GM23338 (cell line): ENCODE results near the gene SLC29A4. TPM values are rescaled to one million over a fixed set of nuclear protein-coding genes. Genes with fewer than 3 reads are reported as not detected.
"Not testable (repeated sequence)": the region's sequence is repeated elsewhere in the genome, so short reads cannot be mapped to it uniquely, and the experiment has no call there.

ENCODE experiments used
- ATAC-seq: fragments of 200-7000 bp; cut with Tn5 transposase; 3 replicates; pipeline ENCODE4 v1.9.1; 2020
- DNase-seq: peaks from one replicate; pipeline ENCODE4 v3.0.0-alpha.2; 2015; ENCODE audit warnings: low spot score
- H2AFZ ChIP-seq: fragments of 200-600 bp; sonication (generic); 2 replicates; pipeline ENCODE4 v1.8.0; 2016; ENCODE audit warnings: antibody characterized with exemption, mild to moderate bottlenecking, moderate library complexity
- H3F3A ChIP-seq: fragments of 200-600 bp; sonication (generic); replicated peaks from 2 replicates; pipeline ENCODE4 v1.8.0; 2017; ENCODE audit warnings: antibody characterized with exemption, mixed run types, low read depth
- H3K27ac ChIP-seq: fragments of 200-600 bp; sonication (generic); 2 replicates; pipeline ENCODE4 v1.6.1; 2016; ENCODE audit warnings: low read depth
- H3K27me3 ChIP-seq: fragments of 200-600 bp; sonication (generic); 2 replicates; pipeline ENCODE4 v1.8.0; 2016; ENCODE audit warnings: mild to moderate bottlenecking, mixed run types, moderate library complexity; ENCODE audit not compliant: insufficient read depth
- H3K36me3 ChIP-seq: fragments of 200-600 bp; sonication (generic); 2 replicates; pipeline ENCODE4 v1.8.0; 2016; ENCODE audit warnings: mild to moderate bottlenecking; ENCODE audit not compliant: insufficient read depth
- H3K4me1 ChIP-seq: fragments of 200-600 bp; sonication (generic); 2 replicates; pipeline ENCODE4 v1.8.0; 2016; ENCODE audit warnings: mild to moderate bottlenecking, moderate library complexity; ENCODE audit not compliant: insufficient read depth
- H3K4me2 ChIP-seq: fragments of 200-600 bp; sonication (generic); 2 replicates; pipeline ENCODE4 v1.7.1; 2017; ENCODE audit warnings: mixed run types
- H3K4me3 ChIP-seq: fragments of 200-600 bp; sonication (generic); 2 replicates; pipeline ENCODE4 v1.6.1; 2016; ENCODE audit warnings: mixed run types
- H3K79me2 ChIP-seq: fragments of 200-600 bp; sonication (generic); replicated peaks from 2 replicates; pipeline ENCODE4 v1.8.0; 2017; ENCODE audit warnings: mild to moderate bottlenecking; ENCODE audit not compliant: insufficient read depth
- H3K9me2 ChIP-seq: fragments of 200-600 bp; sonication (generic); 2 replicates; pipeline ENCODE4 v1.8.0; 2017; ENCODE audit not compliant: insufficient read depth
- H4K20me1 ChIP-seq: fragments of 200-600 bp; sonication (generic); replicated peaks from 2 replicates; pipeline ENCODE4 v1.8.0; 2017; ENCODE audit warnings: mild to moderate bottlenecking; ENCODE audit not compliant: insufficient read depth
- H3K27ac Mint-ChIP-seq: 2 replicates; pipeline ENCODE4 v1.8.0; 2020; ENCODE audit warnings: inconsistent platforms, mild to moderate bottlenecking, moderate library complexity, mixed read lengths
- H3K27me3 Mint-ChIP-seq: 3 replicates; pipeline ENCODE4 v1.8.0; 2022; ENCODE audit warnings: low read depth, mild to moderate bottlenecking, moderate library complexity, mixed read lengths, inconsistent platforms; ENCODE audit not compliant: insufficient read depth, poor library complexity
- H3K36me3 Mint-ChIP-seq: 3 replicates; pipeline ENCODE4 v1.8.0; 2021; ENCODE audit warnings: low read depth, mild to moderate bottlenecking, inconsistent platforms, moderate library complexity, mixed read lengths
- H3K4me1 Mint-ChIP-seq: 3 replicates; pipeline ENCODE4 v1.8.0; 2020; ENCODE audit warnings: mild to moderate bottlenecking, inconsistent platforms, mixed read lengths
- H3K4me3 Mint-ChIP-seq: 3 replicates; pipeline ENCODE4 v1.8.0; 2021; ENCODE audit warnings: moderate library complexity, mild to moderate bottlenecking, inconsistent platforms, mixed read lengths
- H3K9me3 Mint-ChIP-seq: 3 replicates; pipeline ENCODE4 v1.8.0; 2020; ENCODE audit warnings: moderate library complexity, mild to moderate bottlenecking, inconsistent platforms, mixed read lengths
- CREB1 ChIP-seq: fragments of 250-450 bp; sonication (Bioruptor Pico); IDR thresholded peaks from 2 replicates; pipeline ENCODE4 v1.5.0; 2020; ENCODE audit warnings: low read depth, mild to moderate bottlenecking, moderate library complexity
- CTCF ChIP-seq, 2 experiments: fragments of 200-600 bp in 1 of 2; sonication (generic) in 1 of 2; conservative IDR thresholded peaks; 2 replicates each; pipeline versions ENCODE4 v1.5.1 to v1.6.1; 2016 to 2017; ENCODE audit warnings: antibody characterized with exemption in 2 of 2, low read depth in 2 of 2, mild to moderate bottlenecking in 2 of 2, moderate library complexity in 1 of 2
- EZH2phosphoT487 ChIP-seq: fragments of 200-600 bp; sonication (generic); IDR thresholded peaks from one replicate; pipeline ENCODE4 v1.8.1; 2018; ENCODE audit warnings: antibody characterized with exemption; ENCODE audit not compliant: unreplicated experiment
- NANOG ChIP-seq: IDR thresholded peaks from 2 replicates; pipeline ENCODE4 v1.6.1; 2016; ENCODE audit warnings: antibody characterized with exemption, borderline replicate concordance
- POLR2AphosphoS5 ChIP-seq: IDR thresholded peaks from 2 replicates; pipeline ENCODE4 v1.6.1; 2016; ENCODE audit warnings: antibody characterized with exemption, low read depth
- REST ChIP-seq: IDR thresholded peaks from one replicate; pipeline ENCODE4 v1.6.1; 2018; ENCODE audit warnings: antibody characterized with exemption; ENCODE audit not compliant: unreplicated experiment
- STAT1 ChIP-seq: IDR thresholded peaks from one replicate; pipeline ENCODE4 v1.6.1; 2016; ENCODE audit warnings: antibody characterized with exemption; ENCODE audit not compliant: unreplicated experiment
- ZNF114 ChIP-seq: fragments of 250-450 bp; sonication (Bioruptor Pico); IDR thresholded peaks from 2 replicates; pipeline ENCODE4 v1.5.0; 2020; ENCODE audit warnings: mild to moderate bottlenecking, moderate library complexity
- polyA plus RNA-seq: library from polyadenylated mRNA; unstranded; fragments of >200 nt; fragmentation: Nextera tagmentation; extraction: Ambion mirVana; gene quantifications from 2 replicates; pipeline ENCODE4 v1.2.1, GENCODE V29; 2016
- total RNA-seq: library from RNA; depleted of rRNA; stranded (reverse); fragments of >200 nt; shearing (Covaris generic); gene quantifications from 2 replicates; pipeline ENCODE4 v1.2.3, GENCODE V29; 2014

SLC29A4 gene
- total and polyA plus RNA-seq, 2 experiments from 2014 or later = 4.8 to 8.1 TPM

GRCh38 chr7:5284304-5285281 lies 1.9 kb downstream of the SLC29A4 start:
- Histone ChIP-seq H3K27ac (no peak overlapping the region), H3K4me1 (no peaks in the 10 kb centered on the region; the same call in 1 of the 2 replicates), H3K4me3 (no peak overlapping the region), H3K27me3 (peaks cover 15% of the 10 kb centered on the region), H3F3A (no peaks in the 10 kb centered on the region), H4K20me1 (no peaks in the 10 kb centered on the region), H3K79me2 (no peaks in the 10 kb centered on the region), H2AFZ (no peak overlapping the region), H3K9me2 (no peaks in the 10 kb centered on the region), H3K36me3 (no peaks in the 10 kb centered on the region), H3K4me2 (no peak overlapping the region)
- peaks cover 7% of the 10 kb centered on the region; the same call in 1 of the 3 replicates for H3K4me1 Mint-ChIP-seq
- TF ChIP-seq POLR2AphosphoS5 = no peak
- TF ChIP-seq EZH2phosphoT487 = no peak
- TF ChIP-seq NANOG = no peak
- no peak for TF ChIP-seq CREB1
- TF ChIP-seq STAT1 = no peak
- peak; percentile 26 to 81; a peak in 3 of 4 replicates for TF ChIP-seq CTCF (conservative IDR thresholded peaks at IDR 0.05; ENCODE audit: low read depth in 2 of 2)
- no peak for TF ChIP-seq ZNF114 (CRISPR knock-in tag)
- ATAC-seq (peak; percentile 89), DNase-seq (peak; percentile 95)
- H3K36me3 Mint-ChIP-seq = no peaks in the 10 kb centered on the region
- no peaks in the 10 kb centered on the region for H3K9me3 Mint-ChIP-seq
- H3K27me3 Mint-ChIP-seq = peaks cover 12% of the 10 kb centered on the region
- H3K27ac Mint-ChIP-seq = no peak overlapping the region
- H3K4me3 Mint-ChIP-seq = peak overlapping the region; percentile 52

- H3K27me3 Mint-ChIP-seq = peaks cover 9% of the 10 kb centered on the region
- no peak overlapping the region for H3K4me3 Mint-ChIP-seq
- no peak for ATAC-seq
- no peak overlapping the region for H3K27ac Mint-ChIP-seq
- Histone ChIP-seq H3K4me2 (no peak overlapping the region), H3K36me3 (no peaks in the 10 kb centered on the region), H3K9me2 (no peaks in the 10 kb centered on the region), H3K4me1 (no peaks in the 10 kb centered on the region), H3K79me2 (no peaks in the 10 kb centered on the region), H4K20me1 (no peaks in the 10 kb centered on the region), H3K4me3 (no peak overlapping the region), H3K27ac (no peak overlapping the region), H2AFZ (no peak overlapping the region), H3K27me3 (peaks cover 15% of the 10 kb centered on the region), H3F3A (no peaks in the 10 kb centered on the region)
- no peaks in the 10 kb centered on the region for H3K4me1 Mint-ChIP-seq
- no peaks in the 10 kb centered on the region for H3K36me3 Mint-ChIP-seq
- H3K9me3 Mint-ChIP-seq = no peaks in the 10 kb centered on the region; the same call in 2 of the 3 replicates
- DNase-seq = no peak
- TF ChIP-seq CREB1 = no peak
- TF ChIP-seq REST = no peak
These were observed 4.2 kb downstream of the SLC29A4 start for GRCh38 chr7:5286933-5287332.

GRCh38 chr7:5287373-5287772 lies 4.6 kb downstream of the SLC29A4 start:
- not testable (repeated sequence) for H3K27ac Mint-ChIP-seq, H3F3A ChIP-seq, H3K4me1 Mint-ChIP-seq, H4K20me1 ChIP-seq, H3K9me2 ChIP-seq, H3K9me3 Mint-ChIP-seq, H3K27me3 Mint-ChIP-seq, H2AFZ ChIP-seq, H3K4me1 ChIP-seq, H3K4me3 Mint-ChIP-seq, H3K4me3 ChIP-seq, DNase-seq, H3K27ac ChIP-seq, H3K36me3 Mint-ChIP-seq, H3K4me2 ChIP-seq, H3K36me3 ChIP-seq, ATAC-seq, H3K79me2 ChIP-seq
- H3K27me3 ChIP-seq = peaks cover 15% of the 10 kb centered on the region
